Measurements from ENCODE around the gene RAB12. TPM values are rescaled to one million over a fixed set of nuclear protein-coding genes. Genes with fewer than 3 reads are reported as not detected.

Gene RAB12
- total RNA-seq, 1 donor from 2014 or later = 41.4 TPM

- H3K4me2 ChIP-seq = no peak overlapping the region
- H3K27ac Mint-ChIP-seq = no peak overlapping the region
- peaks cover 4% of the 10 kb centered on the region for H3K27me3 Mint-ChIP-seq (ENCODE audit: insufficient read depth, low read depth)
- no peak overlapping the region for H3K4me3 ChIP-seq
- no peaks in the 10 kb centered on the region for H3K36me3 ChIP-seq
- DNase-seq (ENCODE audit: low spot score) = no peak
- H2AFZ ChIP-seq (replicated peaks) = no peak overlapping the region
- no peak for TF ChIP-seq CTCF (IDR thresholded peaks at IDR 0.05)
- TF ChIP-seq EZH2phosphoT487 (IDR thresholded peaks at IDR 0.05) = no peak
- TF ChIP-seq EZH2 (IDR thresholded peaks at IDR 0.05) = no peak
- no peak overlapping the region for H3K9ac ChIP-seq
- H3K27ac ChIP-seq = no peak overlapping the region
- no peaks in the 10 kb centered on the region for H3K9me3 ChIP-seq (ENCODE audit: low read depth)
- H4K20me1 ChIP-seq (ENCODE audit: low read depth) = no peaks in the 10 kb centered on the region
- peaks cover 1% of the 10 kb centered on the region for H3K27me3 ChIP-seq
- H3K4me1 ChIP-seq = no peaks in the 10 kb centered on the region
- H3K4me1 Mint-ChIP-seq = peaks cover 8% of the 10 kb centered on the region
- H3K4me3 Mint-ChIP-seq = no peak overlapping the region
- no peaks in the 10 kb centered on the region for H3K79me2 ChIP-seq (ENCODE audit: low read depth)
- no peaks in the 10 kb centered on the region for H3K36me3 Mint-ChIP-seq
- H3K9me3 Mint-ChIP-seq = no peaks in the 10 kb centered on the region
- H3F3A ChIP-seq (ENCODE audit: low read depth) = no peaks in the 10 kb centered on the region
Observed at GRCh38 chr18:8601277-8602032, 7.8 kb upstream of the RAB12 start.

- peaks cover 4% of the 10 kb centered on the region for H3K27me3 Mint-ChIP-seq (ENCODE audit: insufficient read depth, low read depth)
- no peak overlapping the region for H3K27ac Mint-ChIP-seq
- H4K20me1 ChIP-seq (ENCODE audit: low read depth) = no peaks in the 10 kb centered on the region
- no peaks in the 10 kb centered on the region for H3K36me3 Mint-ChIP-seq
- H3K9ac ChIP-seq = no peak overlapping the region
- no peak overlapping the region for H3K4me3 ChIP-seq
- H3K9me3 Mint-ChIP-seq = no peaks in the 10 kb centered on the region
- no peaks in the 10 kb centered on the region for H3K9me3 ChIP-seq (ENCODE audit: low read depth)
- no peak overlapping the region for H3K4me3 Mint-ChIP-seq
- H2AFZ ChIP-seq (replicated peaks) = no peak overlapping the region
- H3F3A ChIP-seq (ENCODE audit: low read depth) = no peaks in the 10 kb centered on the region
- no peak for DNase-seq (ENCODE audit: low spot score)
- peaks cover 7% of the 10 kb centered on the region for H3K27me3 ChIP-seq
- H3K27ac ChIP-seq = no peak overlapping the region
- H3K4me2 ChIP-seq = no peak overlapping the region
- no peaks in the 10 kb centered on the region for H3K36me3 ChIP-seq
- H3K4me1 ChIP-seq = no peaks in the 10 kb centered on the region
- TF ChIP-seq EZH2 (IDR thresholded peaks at IDR 0.05) = no peak
- TF ChIP-seq EZH2phosphoT487 (IDR thresholded peaks at IDR 0.05) = no peak
- no peaks in the 10 kb centered on the region for H3K79me2 ChIP-seq (ENCODE audit: low read depth)
- peaks cover 8% of the 10 kb centered on the region for H3K4me1 Mint-ChIP-seq
Observed at GRCh38 chr18:8602040-8602439, 7.2 kb upstream of the RAB12 start.

- peaks cover under 1% of the 10 kb centered on the region for H3F3A ChIP-seq (ENCODE audit: low read depth)
- H3K27ac ChIP-seq = no peak overlapping the region
- H3K27me3 ChIP-seq = peaks cover 12% of the 10 kb centered on the region
- H3K79me2 ChIP-seq (ENCODE audit: low read depth) = no peaks in the 10 kb centered on the region
- peaks cover 4% of the 10 kb centered on the region for H3K27me3 Mint-ChIP-seq (ENCODE audit: insufficient read depth, low read depth)
- H3K4me1 Mint-ChIP-seq = peaks cover 8% of the 10 kb centered on the region
- TF ChIP-seq CTCF (IDR thresholded peaks at IDR 0.05) (no peak), EZH2 (IDR thresholded peaks at IDR 0.05) (no peak), EZH2phosphoT487 (IDR thresholded peaks at IDR 0.05) (no peak)
- no peaks in the 10 kb centered on the region for H4K20me1 ChIP-seq (ENCODE audit: low read depth)
- H3K4me1 ChIP-seq = no peaks in the 10 kb centered on the region
- no peak overlapping the region for H3K4me3 Mint-ChIP-seq
- H3K9ac ChIP-seq = no peak overlapping the region
- H2AFZ ChIP-seq (replicated peaks) = no peak overlapping the region
- H3K4me2 ChIP-seq = no peak overlapping the region
- H3K9me3 ChIP-seq (ENCODE audit: low read depth) = no peaks in the 10 kb centered on the region
- H3K36me3 ChIP-seq = no peaks in the 10 kb centered on the region
- no peak overlapping the region for H3K4me3 ChIP-seq
- no peaks in the 10 kb centered on the region for H3K36me3 Mint-ChIP-seq
- H3K9me3 Mint-ChIP-seq = no peaks in the 10 kb centered on the region
- no peak for DNase-seq (ENCODE audit: low spot score)
- H3K27ac Mint-ChIP-seq = peak overlapping the region; percentile 4
Observed at GRCh38 chr18:8602557-8602956, 6.7 kb upstream of the RAB12 start.

Measured in neural progenitor cell (in vitro differentiated cells).